Erythroblast (primary cell): ENCODE measurements around the gene FOXP1.

Experiments
- GATA1 ChIP-seq: IDR thresholded peaks from 2 replicates; pipeline ENCODE4 v1.6.1; 2011; ENCODE audit warnings: low read depth, mild to moderate bottlenecking, control low read depth, low read length, moderate library complexity
- POLR2A ChIP-seq: IDR thresholded peaks from 2 replicates; pipeline ENCODE4 v1.6.1; 2011; ENCODE audit warnings: mild to moderate bottlenecking, low read length

- no peak for TF ChIP-seq POLR2A
- TF ChIP-seq GATA1: no peak
These were observed 257.8 kb downstream of the FOXP1 start for GRCh38 chr3:71325715-71326114.
